Lower leg skin (tissue), 3 donors: ENCODE results near the gene TNS2.

ENCODE experiments used
- CTCF ChIP-seq, 3 donors: fragments of 450-650 bp; IDR thresholded peaks; one replicate each; pipeline ENCODE4 v1.5.1; 2016; ENCODE audit warnings: antibody characterized with exemption in 3 of 3, mild to moderate bottlenecking in 3 of 3, moderate library complexity in 2 of 3
- POLR2A ChIP-seq, 2 donors: fragments of 450-650 bp; IDR thresholded peaks; one replicate each; pipeline ENCODE4 v1.6.1; 2016 to 2017; ENCODE audit warnings: antibody characterized with exemption in 2 of 2, mild to moderate bottlenecking in 1 of 2, moderate library complexity in 1 of 2

GRCh38 chr12:53094394-53094787 is 44.5 kb downstream of the TNS2 start:
- TF ChIP-seq POLR2A (IDR thresholded peaks at IDR 0.05), result no peak
- no peak for TF ChIP-seq CTCF (IDR thresholded peaks at IDR 0.05)
